Measurements from ENCODE around the gene ZCRB1.
A peak's percentile ranks its signal among the peaks of the same experiment; 100 is the strongest.

The ZCRB1 gene

GRCh38 chr12:42298887-42299286, 27.0 kb downstream of the ZCRB1 start:
- TF ChIP-seq GATA2 (IDR thresholded peaks at IDR 0.05; ENCODE audit: low read depth, low read length) = no peak

- TF ChIP-seq GATA3 (IDR thresholded peaks at IDR 0.05; ENCODE audit: low read depth, low read length) (no peak), GATA2 (IDR thresholded peaks at IDR 0.05; ENCODE audit: low read depth, low read length) (no peak)
Observed at GRCh38 chr12:42296503-42297109, 29.3 kb downstream of the ZCRB1 start.

- TF ChIP-seq GATA2 (IDR thresholded peaks at IDR 0.05; ENCODE audit: low read depth, low read length) = peak; percentile 75; the same call in 1 of the 2 replicates
- peak; percentile 64 for TF ChIP-seq GATA3 (IDR thresholded peaks at IDR 0.05; ENCODE audit: low read depth, low read length)
Observed at GRCh38 chr12:42291680-42292079, 34.2 kb downstream of the ZCRB1 start.

- no peak for TF ChIP-seq GATA3 (IDR thresholded peaks at IDR 0.05; ENCODE audit: low read depth, low read length)
Observed at GRCh38 chr12:42288544-42288943, 37.4 kb downstream of the ZCRB1 start.

- TF ChIP-seq GATA2 (IDR thresholded peaks at IDR 0.05; ENCODE audit: low read depth, low read length) = no peak
- no peak for TF ChIP-seq GATA3 (IDR thresholded peaks at IDR 0.05; ENCODE audit: low read depth, low read length)
Observed at GRCh38 chr12:42286741-42287140, 39.2 kb downstream of the ZCRB1 start.

GRCh38 chr12:42285431-42285830, 40.5 kb downstream of the ZCRB1 start:
- no peak for TF ChIP-seq GATA3 (IDR thresholded peaks at IDR 0.05; ENCODE audit: low read depth, low read length)
- TF ChIP-seq GATA2 (IDR thresholded peaks at IDR 0.05; ENCODE audit: low read depth, low read length) = no peak

GRCh38 chr12:42284876-42285275, 41.0 kb downstream of the ZCRB1 start:
- TF ChIP-seq GATA2 (IDR thresholded peaks at IDR 0.05; ENCODE audit: low read depth, low read length) (no peak), GATA3 (IDR thresholded peaks at IDR 0.05; ENCODE audit: low read depth, low read length) (no peak)

- TF ChIP-seq GATA2 (IDR thresholded peaks at IDR 0.05; ENCODE audit: low read depth, low read length) = no peak
- TF ChIP-seq GATA3 (IDR thresholded peaks at IDR 0.05; ENCODE audit: low read depth, low read length) = no peak
Observed at GRCh38 chr12:42284157-42284556, 41.7 kb downstream of the ZCRB1 start.

GRCh38 chr12:42283739-42284138, 42.2 kb downstream of the ZCRB1 start:
- TF ChIP-seq GATA3 (IDR thresholded peaks at IDR 0.05; ENCODE audit: low read depth, low read length) (no peak), GATA2 (IDR thresholded peaks at IDR 0.05; ENCODE audit: low read depth, low read length) (no peak)

GRCh38 chr12:42282294-42282693, 43.6 kb downstream of the ZCRB1 start:
- TF ChIP-seq GATA3 (IDR thresholded peaks at IDR 0.05; ENCODE audit: low read depth, low read length) (no peak), GATA2 (IDR thresholded peaks at IDR 0.05; ENCODE audit: low read depth, low read length) (no peak)

GRCh38 chr12:42281844-42282243, 44.0 kb downstream of the ZCRB1 start:
- TF ChIP-seq GATA2 (IDR thresholded peaks at IDR 0.05; ENCODE audit: low read depth, low read length) = no peak
- TF ChIP-seq GATA3 (IDR thresholded peaks at IDR 0.05; ENCODE audit: low read depth, low read length) = no peak

- TF ChIP-seq GATA3 (IDR thresholded peaks at IDR 0.05; ENCODE audit: low read depth, low read length) = no peak
- TF ChIP-seq GATA2 (IDR thresholded peaks at IDR 0.05; ENCODE audit: low read depth, low read length) = no peak
Observed at GRCh38 chr12:42281278-42281677, 44.6 kb downstream of the ZCRB1 start.

- TF ChIP-seq GATA2 (IDR thresholded peaks at IDR 0.05; ENCODE audit: low read depth, low read length) (no peak), GATA3 (IDR thresholded peaks at IDR 0.05; ENCODE audit: low read depth, low read length) (no peak)
Observed at GRCh38 chr12:42278128-42278510, 47.8 kb downstream of the ZCRB1 start.

- no peak for TF ChIP-seq GATA2 (IDR thresholded peaks at IDR 0.05; ENCODE audit: low read depth, low read length)
- TF ChIP-seq GATA3 (IDR thresholded peaks at IDR 0.05; ENCODE audit: low read depth, low read length) = no peak
Observed at GRCh38 chr12:42277396-42278127, 48.3 kb downstream of the ZCRB1 start.

GRCh38 chr12:42275499-42275898, 50.4 kb downstream of the ZCRB1 start:
- TF ChIP-seq GATA2 (IDR thresholded peaks at IDR 0.05; ENCODE audit: low read depth, low read length) = no peak
- TF ChIP-seq GATA3 (IDR thresholded peaks at IDR 0.05; ENCODE audit: low read depth, low read length) = no peak

All from SH-SY5Y (cell line).